Measurements from ENCODE around the gene ABCF3. TPM values are rescaled to one million over a fixed set of nuclear protein-coding genes. Genes with fewer than 3 reads are reported as not detected.
A peak's percentile ranks its signal among the peaks of the same experiment; 100 is the strongest.
"Not testable (repeated sequence)": the region's sequence is repeated elsewhere in the genome, so short reads cannot be mapped to it uniquely, and the experiment has no call there.

ABCF3 gene
- polyA plus RNA-seq, 1 donor from 2014 or later, result 49.1 TPM

- peaks cover 17 to 37% (median 31%) of the 10 kb centered on the region in 3 donors for H3K4me1 Mint-ChIP-seq
Observed at GRCh38 chr3:184157206-184157605, 28.8 kb upstream of the ABCF3 start.

GRCh38 chr3:184158404-184158803, 27.6 kb upstream of the ABCF3 start:
- H3K27ac Mint-ChIP-seq, result no peak overlapping the region
- H3K4me3 Mint-ChIP-seq, result no peak overlapping the region
- no peaks in the 10 kb centered on the region for H3K9me3 Mint-ChIP-seq
- peaks cover 18 to 37% (median 29%) of the 10 kb centered on the region in 3 donors for H3K4me1 Mint-ChIP-seq
- H3K36me3 Mint-ChIP-seq, result peaks cover 4% of the 10 kb centered on the region
- no peaks in the 10 kb centered on the region for H3K27me3 Mint-ChIP-seq

More at GRCh38 chr3:184157206-184157605, 28.8 kb upstream of the ABCF3 start:
- peak overlapping the region; percentile 69 to 97 (median 85) for H3K4me3 Mint-ChIP-seq
- H3K27ac Mint-ChIP-seq, result peak overlapping the region in 1 of 3 donors; percentile 45
- H3K9me3 Mint-ChIP-seq, result no peaks in the 10 kb centered on the region
- H3K36me3 Mint-ChIP-seq, result peaks cover 2% of the 10 kb centered on the region
- no peaks in the 10 kb centered on the region for H3K27me3 Mint-ChIP-seq

GRCh38 chr3:184160456-184160855, 25.5 kb upstream of the ABCF3 start:
- H3K4me1 Mint-ChIP-seq, result peaks cover 18 to 37% (median 27%) of the 10 kb centered on the region in 3 donors
- H3K27me3 Mint-ChIP-seq, result no peaks in the 10 kb centered on the region
- H3K36me3 Mint-ChIP-seq, result peaks cover 4% of the 10 kb centered on the region
- no peak overlapping the region for H3K4me3 Mint-ChIP-seq
- H3K9me3 Mint-ChIP-seq, result no peaks in the 10 kb centered on the region
- no peak overlapping the region for H3K27ac Mint-ChIP-seq

- H3K9me3 Mint-ChIP-seq, H3K36me3 Mint-ChIP-seq, H3K27ac Mint-ChIP-seq, H3K27me3 Mint-ChIP-seq, H3K4me3 Mint-ChIP-seq: not testable (repeated sequence)
- peaks cover 8 to 19% (median 15%) of the 10 kb centered on the region in 3 donors for H3K4me1 Mint-ChIP-seq
Observed at GRCh38 chr3:184162571-184163070, 23.4 kb upstream of the ABCF3 start.

GRCh38 chr3:184164648-184165330, 21.2 kb upstream of the ABCF3 start:
- Mint-ChIP-seq H3K27ac (no peak overlapping the region), H3K36me3 (peaks cover 5% of the 10 kb centered on the region), H3K4me3 (peak overlapping the region in 1 of 4 donors; percentile 45), H3K9me3 (no peaks in the 10 kb centered on the region), H3K4me1 (peaks cover 6 to 10% (median 9%) of the 10 kb centered on the region in 3 donors), H3K27me3 (no peaks in the 10 kb centered on the region)

- H3K27ac Mint-ChIP-seq, result no peak overlapping the region
- H3K4me3 Mint-ChIP-seq, result no peak overlapping the region
- no peaks in the 10 kb centered on the region for H3K27me3 Mint-ChIP-seq
- H3K9me3 Mint-ChIP-seq, result no peaks in the 10 kb centered on the region
- peaks cover 4 to 6% (median 6%) of the 10 kb centered on the region in 3 donors for H3K4me1 Mint-ChIP-seq
- peaks cover 5% of the 10 kb centered on the region for H3K36me3 Mint-ChIP-seq
Observed at GRCh38 chr3:184165543-184165942, 20.5 kb upstream of the ABCF3 start.

GRCh38 chr3:184166671-184167070, 19.3 kb upstream of the ABCF3 start:
- Mint-ChIP-seq H3K36me3 (peaks cover 5% of the 10 kb centered on the region), H3K4me1 (peaks cover under 1 to 2% (median 2%) of the 10 kb centered on the region in 3 donors), H3K9me3 (no peaks in the 10 kb centered on the region), H3K27ac (no peak overlapping the region), H3K4me3 (no peak overlapping the region), H3K27me3 (no peaks in the 10 kb centered on the region)

GRCh38 chr3:184167786-184168185, 18.2 kb upstream of the ABCF3 start:
- no peaks in the 10 kb centered on the region for H3K4me1 Mint-ChIP-seq
- no peak overlapping the region for H3K27ac Mint-ChIP-seq
- peaks cover 2% of the 10 kb centered on the region for H3K36me3 Mint-ChIP-seq
- H3K4me3 Mint-ChIP-seq, result no peak overlapping the region
- no peaks in the 10 kb centered on the region for H3K27me3 Mint-ChIP-seq
- no peaks in the 10 kb centered on the region for H3K9me3 Mint-ChIP-seq

- no peaks in the 10 kb centered on the region for H3K9me3 Mint-ChIP-seq
Observed at GRCh38 chr3:184168363-184169120, 17.5 kb upstream of the ABCF3 start.

GRCh38 chr3:184169896-184170875, 15.8 kb upstream of the ABCF3 start:
- H3K27me3 Mint-ChIP-seq, result no peaks in the 10 kb centered on the region
- no peaks in the 10 kb centered on the region for H3K9me3 Mint-ChIP-seq
- no peak overlapping the region for H3K27ac Mint-ChIP-seq
- H3K36me3 Mint-ChIP-seq, result peaks cover 2% of the 10 kb centered on the region
- H3K4me1 Mint-ChIP-seq, result peaks cover 3 to 7% (median 5%) of the 10 kb centered on the region in 3 donors
- peak overlapping the region in 1 of 4 donors; percentile 80 for H3K4me3 Mint-ChIP-seq

More at GRCh38 chr3:184168363-184169120, 17.5 kb upstream of the ABCF3 start:
- no peak overlapping the region for H3K4me3 Mint-ChIP-seq
- H3K4me1 Mint-ChIP-seq, result peaks cover 0 to 2% (median 0%) of the 10 kb centered on the region in 3 donors
- H3K36me3 Mint-ChIP-seq, result peaks cover 2% of the 10 kb centered on the region
- H3K27ac Mint-ChIP-seq, result peak overlapping the region in 1 of 3 donors; percentile 39
- no peaks in the 10 kb centered on the region for H3K27me3 Mint-ChIP-seq

- Mint-ChIP-seq H3K27me3 (no peaks in the 10 kb centered on the region), H3K36me3 (no peaks in the 10 kb centered on the region), H3K27ac (peak overlapping the region in 1 of 3 donors; percentile 50), H3K4me1 (peaks cover 12 to 19% (median 15%) of the 10 kb centered on the region in 3 donors), H3K4me3 (no peak overlapping the region), H3K9me3 (no peaks in the 10 kb centered on the region)
Observed at GRCh38 chr3:184171562-184171961, 14.4 kb upstream of the ABCF3 start.

GRCh38 chr3:184172681-184173373, 13.2 kb upstream of the ABCF3 start:
- Mint-ChIP-seq H3K36me3 (no peaks in the 10 kb centered on the region), H3K27ac (peak overlapping the region; percentile 12 to 83 (median 58)), H3K4me1 (peaks cover 15 to 25% (median 16%) of the 10 kb centered on the region in 3 donors), H3K9me3 (no peaks in the 10 kb centered on the region), H3K4me3 (peak overlapping the region in 1 of 4 donors; percentile 2), H3K27me3 (no peaks in the 10 kb centered on the region)

- H3K27ac Mint-ChIP-seq, result peak overlapping the region; percentile 12 to 83 (median 58)
- peak overlapping the region in 2 of 4 donors; percentile 2 to 96 for H3K4me3 Mint-ChIP-seq
- no peaks in the 10 kb centered on the region for H3K27me3 Mint-ChIP-seq
- H3K36me3 Mint-ChIP-seq, result no peaks in the 10 kb centered on the region
- no peaks in the 10 kb centered on the region for H3K9me3 Mint-ChIP-seq
- H3K4me1 Mint-ChIP-seq, result peaks cover 15 to 25% (median 18%) of the 10 kb centered on the region in 3 donors
Observed at GRCh38 chr3:184173374-184173722, 12.7 kb upstream of the ABCF3 start.

GRCh38 chr3:184174284-184174645, 11.7 kb upstream of the ABCF3 start:
- peaks cover 1% of the 10 kb centered on the region for H3K36me3 Mint-ChIP-seq

More at GRCh38 chr3:184174284-184174645, 11.7 kb upstream of the ABCF3 start:
- Mint-ChIP-seq H3K27me3 (no peaks in the 10 kb centered on the region), H3K9me3 (no peaks in the 10 kb centered on the region), H3K4me3 (peak overlapping the region; percentile 91 to 98 (median 96)), H3K4me1 (peaks cover 15 to 25% (median 18%) of the 10 kb centered on the region in 3 donors), H3K27ac (peak overlapping the region; percentile 83 to 97 (median 93))
